HG03139 (cell line): ENCODE measurements around the gene HNF1B.

ENCODE experiments used
- ATAC-seq: cut with Tn5 transposase; IDR thresholded peaks from one replicate; pipeline ENCODE4 v1.9.1; 2021; ENCODE audit not compliant: unreplicated experiment

The HNF1B gene

GRCh38 chr17:37737081-37737480 is 7.8 kb downstream of the HNF1B start:
- ATAC-seq, result no peak

GRCh38 chr17:37736428-37736827 is 8.4 kb downstream of the HNF1B start:
- ATAC-seq, result no peak

- ATAC-seq, result no peak
Measured at GRCh38 chr17:37735165-37735564, 9.7 kb downstream of the HNF1B start.

GRCh38 chr17:37732316-37732715 is 12.5 kb downstream of the HNF1B start:
- ATAC-seq, result no peak

GRCh38 chr17:37731056-37731455 is 13.8 kb downstream of the HNF1B start:
- no peak for ATAC-seq

GRCh38 chr17:37729905-37730304 is 15.0 kb downstream of the HNF1B start:
- no peak for ATAC-seq

- no peak for ATAC-seq
Measured at GRCh38 chr17:37726891-37727675, 17.8 kb downstream of the HNF1B start.

GRCh38 chr17:37726248-37726647 is 18.6 kb downstream of the HNF1B start:
- ATAC-seq, result no peak

GRCh38 chr17:37725601-37726146 is 19.2 kb downstream of the HNF1B start:
- no peak for ATAC-seq

GRCh38 chr17:37725021-37725595 is 19.8 kb downstream of the HNF1B start:
- no peak for ATAC-seq

- no peak for ATAC-seq
Measured at GRCh38 chr17:37720989-37721388, 23.9 kb downstream of the HNF1B start.

GRCh38 chr17:37719866-37720265 is 25.0 kb downstream of the HNF1B start:
- ATAC-seq, result no peak

GRCh38 chr17:37718324-37719048 is 26.4 kb downstream of the HNF1B start:
- no peak for ATAC-seq

GRCh38 chr17:37717627-37718323 is 27.1 kb downstream of the HNF1B start:
- ATAC-seq, result no peak

GRCh38 chr17:37714897-37715296 is 30.0 kb downstream of the HNF1B start:
- ATAC-seq, result no peak

- no peak for ATAC-seq
Measured at GRCh38 chr17:37713624-37714023, 31.2 kb downstream of the HNF1B start.

- ATAC-seq, result no peak
Measured at GRCh38 chr17:37713028-37713431, 31.8 kb downstream of the HNF1B start.

- no peak for ATAC-seq
Measured at GRCh38 chr17:37711113-37711512, 33.7 kb downstream of the HNF1B start.

GRCh38 chr17:37710344-37710886 is 34.4 kb downstream of the HNF1B start:
- ATAC-seq, result no peak

- ATAC-seq, result no peak
Measured at GRCh38 chr17:37708616-37709212, 36.1 kb downstream of the HNF1B start.
